Hematopoietic multipotent progenitor cell treated with erythropoietin and hydrocortisone succinate and interleukin-3 and kit ligand, for 8 days (in vitro differentiated cells): Measurements from ENCODE around the gene SDK2.

Experiments
- DNase-seq: peaks from one replicate; pipeline ENCODE4 v3.0.0-alpha.2; 2015

SDK2 gene

GRCh38 chr17:73289549-73290254 lies 354.5 kb downstream of the SDK2 start:
- DNase-seq, result no peak

GRCh38 chr17:73288534-73289302 lies 355.5 kb downstream of the SDK2 start:
- DNase-seq, result peak; percentile 37

GRCh38 chr17:73286863-73287296 lies 357.4 kb downstream of the SDK2 start:
- no peak for DNase-seq

- DNase-seq, result no peak
Observed at GRCh38 chr17:73285916-73286862, 358.1 kb downstream of the SDK2 start.

DNA sequence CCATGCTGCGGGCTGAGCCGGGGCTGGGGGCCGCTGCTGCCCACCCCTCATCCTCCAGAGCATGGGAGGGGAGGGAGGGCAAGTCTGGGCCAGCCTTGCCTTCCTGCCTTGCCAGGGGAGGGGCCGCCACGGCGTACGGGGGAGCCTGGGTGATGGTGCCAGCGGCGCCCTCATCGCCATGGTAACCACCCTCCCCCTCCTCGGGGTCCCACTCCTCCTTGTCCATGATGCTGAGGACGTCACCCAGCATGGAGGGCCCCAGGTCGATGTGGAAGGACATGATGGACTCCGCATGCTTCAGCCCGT lies 358.7 kb downstream of the SDK2 start:
- DNase-seq, result no peak

DNA sequence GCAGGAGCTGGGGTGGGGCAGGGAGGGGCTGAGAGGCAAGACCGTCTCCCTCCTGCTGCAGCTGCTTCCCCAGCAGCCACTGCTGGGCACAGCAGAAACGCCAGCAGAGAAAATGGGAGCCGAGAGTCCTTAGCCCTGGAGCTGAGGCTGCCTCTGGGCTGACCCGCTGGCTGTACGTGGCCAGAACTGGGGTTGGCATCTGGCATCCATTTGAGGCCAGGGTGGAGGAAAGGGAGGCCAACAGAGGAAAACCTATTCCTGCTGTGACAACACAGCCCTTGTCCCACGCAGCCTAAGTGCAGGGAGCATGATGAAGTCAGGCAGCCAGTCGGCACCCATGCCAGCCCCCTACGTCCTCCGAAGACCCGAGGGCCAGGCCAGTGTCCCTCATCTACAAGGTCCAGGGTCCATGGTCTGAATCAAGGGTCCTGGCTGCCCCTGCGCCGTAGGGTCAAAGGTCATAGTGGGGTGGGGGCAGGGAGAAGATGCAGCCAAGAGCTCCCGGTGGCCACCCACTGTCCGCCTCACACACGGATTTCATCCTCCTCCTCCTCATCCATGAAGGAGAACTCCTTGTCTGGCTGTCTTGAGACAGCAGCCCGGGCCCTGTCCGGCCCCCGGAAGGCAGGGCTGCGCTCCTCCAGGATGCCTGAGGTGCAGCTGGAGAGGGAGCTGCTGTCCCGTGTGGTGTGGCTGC lies 359.2 kb downstream of the SDK2 start:
- no peak for DNase-seq
